HuH-7.5 (cell line): ENCODE data around the gene SCYGR8.
"Not testable (repeated sequence)": the region's sequence is repeated elsewhere in the genome, so short reads cannot be mapped to it uniquely, and the experiment has no call there.

Source experiments
- DNase-seq: peaks from one replicate; pipeline ENCODE4 v3.0.0; 2011; ENCODE audit warnings: low spot score

Gene SCYGR8

GRCh38 chr2:227745594-227745993, at the start of gene SCYGR8:
TSS of gene SCYGR8 (plus strand) at chr2:227745894. CDS start at chr2:227745894, 0 bp downstream.
- no peak for DNase-seq

GRCh38 chr2:227696990-227697679, 48.6 kb upstream of the SCYGR8 start:
- DNase-seq: no peak

- no peak for DNase-seq
Observed at GRCh38 chr2:227701556-227701955, 44.1 kb upstream of the SCYGR8 start.

GRCh38 chr2:227703280-227703732, 42.4 kb upstream of the SCYGR8 start:
- DNase-seq: peak; percentile 52

- no peak for DNase-seq
Observed at GRCh38 chr2:227703961-227704360, 41.7 kb upstream of the SCYGR8 start.

GRCh38 chr2:227706859-227707258, 38.8 kb upstream of the SCYGR8 start:
- DNase-seq: no peak

- DNase-seq: no peak
Observed at GRCh38 chr2:227707390-227707789, 38.3 kb upstream of the SCYGR8 start.

- DNase-seq: no peak
Observed at GRCh38 chr2:227710986-227711385, 34.7 kb upstream of the SCYGR8 start.

- DNase-seq: no peak
Observed at GRCh38 chr2:227713291-227713690, 32.4 kb upstream of the SCYGR8 start.

- DNase-seq: no peak
Observed at GRCh38 chr2:227716501-227716900, 29.2 kb upstream of the SCYGR8 start.

GRCh38 chr2:227717687-227718567, 27.8 kb upstream of the SCYGR8 start, which contains the start of gene SLC19A3:
TSS of gene SLC19A3 (minus strand) at chr2:227718028. CDS start at chr2:227702318, 15,710 bp downstream.
- DNase-seq: peak; percentile 79

GRCh38 chr2:227719641-227720040, 26.1 kb upstream of the SCYGR8 start:
- DNase-seq: no peak

GRCh38 chr2:227720680-227721079, 25.0 kb upstream of the SCYGR8 start:
- DNase-seq: no peak

GRCh38 chr2:227722821-227723220, 22.9 kb upstream of the SCYGR8 start:
- DNase-seq: not testable (repeated sequence)

GRCh38 chr2:227724394-227725039, 21.2 kb upstream of the SCYGR8 start, which contains the start of gene SCYGR6:
TSS of gene SCYGR6 (minus strand) at chr2:227724757. CDS start at chr2:227724757, 0 bp downstream.
- DNase-seq: no peak

GRCh38 chr2:227728035-227728434, 17.7 kb upstream of the SCYGR8 start, which contains the start of gene SCYGR7:
TSS of gene SCYGR7 (plus strand) at chr2:227728335. CDS start at chr2:227728335, 0 bp downstream.
- DNase-seq: no peak

- DNase-seq: no peak
Observed at GRCh38 chr2:227739351-227739750, 6.3 kb upstream of the SCYGR8 start.

- not testable (repeated sequence) for DNase-seq
Observed at GRCh38 chr2:227740705-227741104, 5.0 kb upstream of the SCYGR8 start.

GRCh38 chr2:227748079-227748478, 2.4 kb downstream of the SCYGR8 start:
- no peak for DNase-seq

GRCh38 chr2:227756261-227756660, 10.6 kb downstream of the SCYGR8 start:
- DNase-seq: not testable (repeated sequence)

- no peak for DNase-seq
Observed at GRCh38 chr2:227759411-227760118, 13.9 kb downstream of the SCYGR8 start.
